Vagina (tissue), 2 donors: ENCODE data around the gene LRRC26.

Experiments
- POLR2A ChIP-seq, 2 donors: fragments of 450-650 bp; IDR thresholded peaks; one replicate each; pipeline ENCODE4 v1.6.1; 2017; ENCODE audit warnings: antibody characterized with exemption in 2 of 2, mild to moderate bottlenecking in 2 of 2, moderate library complexity in 2 of 2
- POLR2AphosphoS5 ChIP-seq, 2 donors: sonication (generic); formaldehyde crosslinking; IDR thresholded peaks; one replicate each; pipeline ENCODE4 v1.9.0; 2017; ENCODE audit warnings: antibody characterized with exemption in 2 of 2, mild to moderate bottlenecking in 2 of 2, low read depth in 1 of 2; ENCODE audit not compliant: insufficient read depth in 1 of 2
- TF ChIP-seq, protein P1 (sequence below), 3 experiments: fragments of 450-650 bp in 2 of 3; fragments of 200-600 bp in 1 of 3; sonication (generic) in 1 of 3; IDR thresholded peaks; one replicate each; pipeline ENCODE4 v1.5.1; 2017 to 2019; ENCODE audit warnings: antibody characterized with exemption in 3 of 3, mild to moderate bottlenecking in 2 of 3, moderate library complexity in 2 of 3

- TF ChIP-seq, protein P1, sequence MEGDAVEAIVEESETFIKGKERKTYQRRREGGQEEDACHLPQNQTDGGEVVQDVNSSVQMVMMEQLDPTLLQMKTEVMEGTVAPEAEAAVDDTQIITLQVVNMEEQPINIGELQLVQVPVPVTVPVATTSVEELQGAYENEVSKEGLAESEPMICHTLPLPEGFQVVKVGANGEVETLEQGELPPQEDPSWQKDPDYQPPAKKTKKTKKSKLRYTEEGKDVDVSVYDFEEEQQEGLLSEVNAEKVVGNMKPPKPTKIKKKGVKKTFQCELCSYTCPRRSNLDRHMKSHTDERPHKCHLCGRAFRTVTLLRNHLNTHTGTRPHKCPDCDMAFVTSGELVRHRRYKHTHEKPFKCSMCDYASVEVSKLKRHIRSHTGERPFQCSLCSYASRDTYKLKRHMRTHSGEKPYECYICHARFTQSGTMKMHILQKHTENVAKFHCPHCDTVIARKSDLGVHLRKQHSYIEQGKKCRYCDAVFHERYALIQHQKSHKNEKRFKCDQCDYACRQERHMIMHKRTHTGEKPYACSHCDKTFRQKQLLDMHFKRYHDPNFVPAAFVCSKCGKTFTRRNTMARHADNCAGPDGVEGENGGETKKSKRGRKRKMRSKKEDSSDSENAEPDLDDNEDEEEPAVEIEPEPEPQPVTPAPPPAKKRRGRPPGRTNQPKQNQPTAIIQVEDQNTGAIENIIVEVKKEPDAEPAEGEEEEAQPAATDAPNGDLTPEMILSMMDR (IDR thresholded peaks at IDR 0.05) = no peak
- no peak for TF ChIP-seq POLR2A (IDR thresholded peaks at IDR 0.05)
- no peak for TF ChIP-seq POLR2AphosphoS5 (IDR thresholded peaks at IDR 0.05; ENCODE audit: insufficient read depth in 1 of 2, low read depth in 1 of 2)
Measured at GRCh38 chr9:137183980-137184595, 14.2 kb upstream of the LRRC26 start.
